ENCODE measurements around the gene MME. TPM values are rescaled to one million over a fixed set of nuclear protein-coding genes. Genes with fewer than 3 reads are reported as not detected.

The MME gene
- total RNA-seq, 1 experiment from 2014 or later = 0.52 TPM

GRCh38 chr3:155138677-155139076, 58.6 kb downstream of the MME start:
- POLR2A ChIA-PET = no interaction called here
- BruUV-seq (replicated peaks) = no TSS peak
- Histone ChIP-seq H3K36me3 (ENCODE audit: control insufficient read depth, insufficient read depth, low read length) (no peaks in the 10 kb centered on the region), H3K27me3 (replicated peaks; ENCODE audit: control insufficient read depth, insufficient read depth, low read length) (no peaks in the 10 kb centered on the region), H3K4me3 (ENCODE audit: low read depth, low read length) (no peak overlapping the region), H3K9me3 (no peaks in the 10 kb centered on the region), H3K4me1 (no peaks in the 10 kb centered on the region)
- no peak for DNase-seq
- intact Hi-C loops (cut with micrococcal nuclease; ENCODE audit: unreplicated experiment) = loop anchor here (5.0 kb wide), 1 partner anchor 56 kb away; the partner anchor contains the start of gene MME
- no peaks in the 10 kb centered on the region for H3K4me1 Mint-ChIP-seq (ENCODE audit: low read depth, unreplicated experiment)
- H3K27me3 Mint-ChIP-seq (ENCODE audit: insufficient read depth, unreplicated experiment) = no peaks in the 10 kb centered on the region
- TF ChIP-seq CTCF (IDR thresholded peaks at IDR 0.05; ENCODE audit: insufficient read depth in 1 of 2, low read depth in 1 of 2, low read length in 1 of 2, severe bottlenecking in 1 of 2, unreplicated experiment in 1 of 2) = no peak
- CTCF ChIA-PET = no interaction called here
- H3K9me3 Mint-ChIP-seq (ENCODE audit: unreplicated experiment) = no peaks in the 10 kb centered on the region
- H3K36me3 Mint-ChIP-seq (ENCODE audit: insufficient read depth, unreplicated experiment) = no peaks in the 10 kb centered on the region
- H3K4me3 Mint-ChIP-seq (ENCODE audit: unreplicated experiment) = no peak overlapping the region
- no peak overlapping the region for H3K27ac Mint-ChIP-seq (ENCODE audit: unreplicated experiment)

- H3K36me3 Mint-ChIP-seq (ENCODE audit: insufficient read depth, unreplicated experiment) = no peaks in the 10 kb centered on the region
- no TSS peak for BruUV-seq (replicated peaks)
- POLR2A ChIA-PET = no interaction called here
- Histone ChIP-seq H3K4me1 (no peaks in the 10 kb centered on the region), H3K4me3 (ENCODE audit: low read depth, low read length) (no peak overlapping the region), H3K27me3 (replicated peaks; ENCODE audit: control insufficient read depth, insufficient read depth, low read length) (no peaks in the 10 kb centered on the region), H3K36me3 (ENCODE audit: control insufficient read depth, insufficient read depth, low read length) (no peaks in the 10 kb centered on the region), H3K9me3 (no peaks in the 10 kb centered on the region)
- H3K27me3 Mint-ChIP-seq (ENCODE audit: insufficient read depth, unreplicated experiment) = peaks cover 3% of the 10 kb centered on the region
- no peaks in the 10 kb centered on the region for H3K4me1 Mint-ChIP-seq (ENCODE audit: low read depth, unreplicated experiment)
- intact Hi-C loops (cut with micrococcal nuclease; ENCODE audit: unreplicated experiment) = no loop called here
- no peak for DNase-seq
- H3K4me3 Mint-ChIP-seq (ENCODE audit: unreplicated experiment) = no peak overlapping the region
- CTCF ChIA-PET = no interaction called here
- no peaks in the 10 kb centered on the region for H3K9me3 Mint-ChIP-seq (ENCODE audit: unreplicated experiment)
- H3K27ac Mint-ChIP-seq (ENCODE audit: unreplicated experiment) = no peak overlapping the region
- TF ChIP-seq CTCF (IDR thresholded peaks at IDR 0.05; ENCODE audit: insufficient read depth in 1 of 2, low read depth in 1 of 2, low read length in 1 of 2, severe bottlenecking in 1 of 2, unreplicated experiment in 1 of 2) = no peak
Observed at GRCh38 chr3:155147588-155147987, 67.5 kb downstream of the MME start.

GRCh38 chr3:155149494-155149893, 69.4 kb downstream of the MME start:
- POLR2A ChIA-PET = no interaction called here

More at GRCh38 chr3:155149494-155149893, 69.4 kb downstream of the MME start:
- Mint-ChIP-seq H3K27me3 (ENCODE audit: insufficient read depth, unreplicated experiment) (peaks cover 3% of the 10 kb centered on the region), H3K4me3 (ENCODE audit: unreplicated experiment) (no peak overlapping the region), H3K4me1 (ENCODE audit: low read depth, unreplicated experiment) (no peaks in the 10 kb centered on the region), H3K27ac (ENCODE audit: unreplicated experiment) (no peak overlapping the region), H3K36me3 (ENCODE audit: insufficient read depth, unreplicated experiment) (no peaks in the 10 kb centered on the region), H3K9me3 (ENCODE audit: unreplicated experiment) (no peaks in the 10 kb centered on the region)
- Histone ChIP-seq H3K9me3 (no peaks in the 10 kb centered on the region), H3K4me1 (no peaks in the 10 kb centered on the region), H3K4me3 (ENCODE audit: low read depth, low read length) (no peak overlapping the region), H3K27me3 (replicated peaks; ENCODE audit: control insufficient read depth, insufficient read depth, low read length) (no peaks in the 10 kb centered on the region), H3K36me3 (ENCODE audit: control insufficient read depth, insufficient read depth, low read length) (no peaks in the 10 kb centered on the region)
- CTCF ChIA-PET = no interaction called here
- no peak for TF ChIP-seq CTCF (IDR thresholded peaks at IDR 0.05; ENCODE audit: insufficient read depth in 1 of 2, low read depth in 1 of 2, low read length in 1 of 2, severe bottlenecking in 1 of 2, unreplicated experiment in 1 of 2)
- DNase-seq = no peak
- no TSS peak for BruUV-seq (replicated peaks)
- intact Hi-C loops (cut with micrococcal nuclease; ENCODE audit: unreplicated experiment) = no loop called here

Data from Caco-2 (cell line).